ENCODE data around the gene CLIP3. TPM values are rescaled to one million over a fixed set of nuclear protein-coding genes. Genes with fewer than 3 reads are reported as not detected.
"Not testable (repeated sequence)": the region's sequence is repeated elsewhere in the genome, so short reads cannot be mapped to it uniquely, and the experiment has no call there.

The CLIP3 gene
- total RNA-seq, 1 experiment from 2014 or later, result 9.2 TPM

DNA sequence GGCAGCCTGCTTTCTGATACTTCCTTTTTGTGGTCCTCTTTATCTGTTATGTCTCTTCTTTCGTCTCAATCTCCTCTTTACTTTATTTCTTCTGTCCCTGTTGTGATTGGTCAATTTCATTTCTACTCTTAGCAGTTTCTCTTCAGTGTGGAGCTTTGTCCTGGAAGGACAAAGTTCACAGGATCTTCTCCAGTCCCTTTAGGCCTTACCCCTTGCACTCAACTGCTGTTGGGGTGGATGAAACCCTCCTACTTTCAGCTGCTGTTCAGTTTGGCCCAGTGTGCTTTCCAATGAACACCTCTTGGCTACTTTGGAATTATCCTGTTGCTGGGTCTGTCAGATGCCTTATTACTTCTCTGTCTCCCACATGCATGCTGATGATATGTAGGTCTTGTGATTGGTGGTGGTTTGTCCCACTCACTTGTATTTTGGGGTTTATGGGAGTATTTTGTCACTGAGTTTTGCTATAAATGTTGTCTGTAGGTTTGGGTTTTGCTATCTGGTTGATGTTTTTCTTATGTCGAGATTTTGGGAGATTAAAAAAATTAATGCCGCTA, 46.8 kb upstream of the CLIP3 start:
- no peak for TF ChIP-seq EZH2 (IDR thresholded peaks at IDR 0.05; ENCODE audit: borderline replicate concordance, low read depth, low read length, poor library complexity, severe bottlenecking)
- no peaks in the 10 kb centered on the region for H3K27me3 ChIP-seq (replicated peaks; ENCODE audit: insufficient read depth, low read depth, low read length, poor library complexity)
- H3K4me3 ChIP-seq (ENCODE audit: low read depth, low read length, poor library complexity, severe bottlenecking), result no peak overlapping the region
- intact Hi-C loops (cut with micrococcal nuclease; ENCODE audit: unreplicated experiment), result no loop called here
- no peaks in the 10 kb centered on the region for H3K4me1 ChIP-seq (ENCODE audit: insufficient read depth, low read length, poor library complexity, severe bottlenecking)
- no peak for DNase-seq (ENCODE audit: low spot score)
- H3K36me3 ChIP-seq (ENCODE audit: insufficient read depth, low read length, poor library complexity, severe bottlenecking), result peaks cover 55% of the 10 kb centered on the region
- ChIA-PET CTCF (no interaction called here), POLR2A (ENCODE audit: low non-redundant PET) (no interaction called here)
- no TSS peak for BruUV-seq (replicated peaks)
- H3K9me3 ChIP-seq (ENCODE audit: low read depth, low read length, poor library complexity, severe bottlenecking), result no peaks in the 10 kb centered on the region
- no peak overlapping the region for H3K27ac ChIP-seq (ENCODE audit: low read depth, low read length, poor library complexity, severe bottlenecking)

DNA sequence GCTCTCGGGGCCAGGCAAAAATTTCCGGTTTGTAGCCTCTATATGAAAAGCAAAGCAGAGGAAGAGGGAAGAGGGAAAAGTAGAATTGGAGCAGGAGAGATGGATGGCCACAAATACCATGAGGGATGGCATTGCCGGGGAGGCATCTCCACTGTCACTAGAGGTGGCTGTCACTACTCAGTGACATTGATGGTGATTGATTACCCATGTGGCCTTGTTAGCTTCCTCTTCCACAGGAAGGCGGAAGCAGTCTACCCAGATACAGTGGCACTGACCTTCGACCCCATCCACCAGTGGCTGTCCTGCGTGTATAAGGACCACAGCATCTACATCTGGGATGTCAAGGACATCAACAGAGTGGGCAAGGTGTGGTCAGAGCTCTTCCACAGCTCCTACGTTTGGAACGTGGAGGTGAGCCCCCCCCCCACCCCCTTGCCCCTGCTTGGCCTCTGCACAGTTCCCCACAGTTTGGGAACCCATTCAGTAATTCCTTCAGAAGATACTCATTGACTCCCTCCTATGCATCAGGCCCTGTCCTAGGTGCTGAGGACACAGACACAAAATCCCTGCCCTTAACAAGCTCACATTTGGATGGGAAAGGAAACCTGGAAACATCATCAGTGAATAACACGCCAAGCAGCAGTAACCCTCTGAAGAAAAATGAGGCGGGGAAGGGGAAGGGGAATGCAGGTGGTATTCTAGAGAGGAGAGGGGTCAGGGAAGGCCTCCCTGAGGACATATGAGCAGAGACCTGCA, 40.6 kb upstream of the CLIP3 start:
- H3K27ac ChIP-seq (ENCODE audit: low read depth, low read length, poor library complexity, severe bottlenecking), result no peak overlapping the region
- no peak for DNase-seq (ENCODE audit: low spot score)
- H3K4me3 ChIP-seq (ENCODE audit: low read depth, low read length, poor library complexity, severe bottlenecking), result no peak overlapping the region
- no peaks in the 10 kb centered on the region for H3K27me3 ChIP-seq (replicated peaks; ENCODE audit: insufficient read depth, low read depth, low read length, poor library complexity)
- H3K4me1 ChIP-seq (ENCODE audit: insufficient read depth, low read length, poor library complexity, severe bottlenecking), result no peaks in the 10 kb centered on the region
- CTCF ChIA-PET, result no interaction called here
- intact Hi-C loops (cut with micrococcal nuclease; ENCODE audit: unreplicated experiment), result no loop called here
- H3K9me3 ChIP-seq (ENCODE audit: low read depth, low read length, poor library complexity, severe bottlenecking), result no peaks in the 10 kb centered on the region
- no TSS peak for BruUV-seq (replicated peaks)
- POLR2A ChIA-PET (ENCODE audit: low non-redundant PET), result interaction anchor here (0.6 kb wide), 1 partner anchor 153 kb away, joined by 3 read pairs; no protein-coding TSS in a partner anchor
- H3K36me3 ChIP-seq (ENCODE audit: insufficient read depth, low read length, poor library complexity, severe bottlenecking), result peaks cover 55% of the 10 kb centered on the region
- TF ChIP-seq, protein P1, sequence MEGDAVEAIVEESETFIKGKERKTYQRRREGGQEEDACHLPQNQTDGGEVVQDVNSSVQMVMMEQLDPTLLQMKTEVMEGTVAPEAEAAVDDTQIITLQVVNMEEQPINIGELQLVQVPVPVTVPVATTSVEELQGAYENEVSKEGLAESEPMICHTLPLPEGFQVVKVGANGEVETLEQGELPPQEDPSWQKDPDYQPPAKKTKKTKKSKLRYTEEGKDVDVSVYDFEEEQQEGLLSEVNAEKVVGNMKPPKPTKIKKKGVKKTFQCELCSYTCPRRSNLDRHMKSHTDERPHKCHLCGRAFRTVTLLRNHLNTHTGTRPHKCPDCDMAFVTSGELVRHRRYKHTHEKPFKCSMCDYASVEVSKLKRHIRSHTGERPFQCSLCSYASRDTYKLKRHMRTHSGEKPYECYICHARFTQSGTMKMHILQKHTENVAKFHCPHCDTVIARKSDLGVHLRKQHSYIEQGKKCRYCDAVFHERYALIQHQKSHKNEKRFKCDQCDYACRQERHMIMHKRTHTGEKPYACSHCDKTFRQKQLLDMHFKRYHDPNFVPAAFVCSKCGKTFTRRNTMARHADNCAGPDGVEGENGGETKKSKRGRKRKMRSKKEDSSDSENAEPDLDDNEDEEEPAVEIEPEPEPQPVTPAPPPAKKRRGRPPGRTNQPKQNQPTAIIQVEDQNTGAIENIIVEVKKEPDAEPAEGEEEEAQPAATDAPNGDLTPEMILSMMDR (conservative IDR thresholded peaks at IDR 0.05; ENCODE audit: low read depth, low read length), result no peak
- no peak for TF ChIP-seq EZH2 (IDR thresholded peaks at IDR 0.05; ENCODE audit: borderline replicate concordance, low read depth, low read length, poor library complexity, severe bottlenecking)

GRCh38 chr19:36072081-36072480, 39.4 kb upstream of the CLIP3 start:
- Histone ChIP-seq H3K4me3 (ENCODE audit: low read depth, low read length, poor library complexity, severe bottlenecking) (no peak overlapping the region), H3K27ac (ENCODE audit: low read depth, low read length, poor library complexity, severe bottlenecking) (no peak overlapping the region), H3K36me3 (ENCODE audit: insufficient read depth, low read length, poor library complexity, severe bottlenecking) (peaks cover 65% of the 10 kb centered on the region), H3K4me1 (ENCODE audit: insufficient read depth, low read length, poor library complexity, severe bottlenecking) (no peaks in the 10 kb centered on the region), H3K27me3 (replicated peaks; ENCODE audit: insufficient read depth, low read depth, low read length, poor library complexity) (no peaks in the 10 kb centered on the region), H3K9me3 (ENCODE audit: low read depth, low read length, poor library complexity, severe bottlenecking) (no peaks in the 10 kb centered on the region)
- no TSS peak for BruUV-seq (replicated peaks)
- TF ChIP-seq, protein P1 (conservative IDR thresholded peaks at IDR 0.05; ENCODE audit: low read depth, low read length), result no peak
- no peak for TF ChIP-seq EZH2 (IDR thresholded peaks at IDR 0.05; ENCODE audit: borderline replicate concordance, low read depth, low read length, poor library complexity, severe bottlenecking)
- intact Hi-C loops (cut with micrococcal nuclease; ENCODE audit: unreplicated experiment), result no loop called here
- no peak for DNase-seq (ENCODE audit: low spot score)
- ChIA-PET CTCF (no interaction called here), POLR2A (ENCODE audit: low non-redundant PET) (no interaction called here)

GRCh38 chr19:36068810-36069499, 36.3 kb upstream of the CLIP3 start:
- H3K27me3 ChIP-seq (replicated peaks; ENCODE audit: insufficient read depth, low read depth, low read length, poor library complexity); CTCF ChIA-PET; POLR2A ChIA-PET (ENCODE audit: low non-redundant PET); BruUV-seq (replicated peaks); DNase-seq (ENCODE audit: low spot score); H3K4me3 ChIP-seq (ENCODE audit: low read depth, low read length, poor library complexity, severe bottlenecking); H3K9me3 ChIP-seq (ENCODE audit: low read depth, low read length, poor library complexity, severe bottlenecking); H3K27ac ChIP-seq (ENCODE audit: low read depth, low read length, poor library complexity, severe bottlenecking); H3K4me1 ChIP-seq (ENCODE audit: insufficient read depth, low read length, poor library complexity, severe bottlenecking): not testable (repeated sequence)
- intact Hi-C loops (cut with micrococcal nuclease; ENCODE audit: unreplicated experiment), result loop anchor here (10.0 kb wide), 1 partner anchor 106 kb away; no protein-coding TSS in a partner anchor
- H3K36me3 ChIP-seq (ENCODE audit: insufficient read depth, low read length, poor library complexity, severe bottlenecking), result peaks cover 68% of the 10 kb centered on the region

Measured in A673 (cell line).